Psoas muscle (tissue), 8 donors: ENCODE results near the gene ACOXL. TPM values are rescaled to one million over a fixed set of nuclear protein-coding genes. Genes with fewer than 3 reads are reported as not detected.

ENCODE experiments used
- ATAC-seq, 4 donors: fragments of 200-7000 bp; cut with Tn5 transposase; one replicate each; pipeline ENCODE4 v1.9.1; 2020; ENCODE audit warnings: moderate library complexity in 3 of 4, mild to moderate bottlenecking in 2 of 4
- DNase-seq, 2 donors: peaks; one replicate each; pipeline ENCODE4 v3.0.0-alpha.2; 2020
- H3K27ac ChIP-seq: fragments of 200-600 bp; one replicate; pipeline ENCODE4 v1.8.0; 2022
- H3K27me3 ChIP-seq, 3 donors: fragments of 200-600 bp in 1 of 3; one replicate each; pipeline versions ENCODE4 v1.6.1 to v1.8.0; 2013 to 2022; ENCODE audit warnings: low read length in 2 of 3, mild to moderate bottlenecking in 2 of 3, moderate library complexity in 1 of 3; ENCODE audit not compliant: insufficient read depth in 3 of 3
- H3K36me3 ChIP-seq, 2 donors: fragments of 200-600 bp in 1 of 2; one replicate each; pipeline versions ENCODE4 v1.6.1 to v1.8.0; 2013 to 2022; ENCODE audit warnings: low read depth in 1 of 2, mild to moderate bottlenecking in 1 of 2, moderate library complexity in 1 of 2; ENCODE audit not compliant: insufficient read depth in 1 of 2
- H3K4me1 ChIP-seq: fragments of 200-600 bp; one replicate; pipeline ENCODE4 v1.8.0; 2022
- H3K4me3 ChIP-seq: fragments of 200-600 bp; one replicate; pipeline ENCODE4 v1.8.0; 2022; ENCODE audit warnings: mild to moderate bottlenecking
- H3K9me3 ChIP-seq: fragments of 200-600 bp; one replicate; pipeline ENCODE4 v1.8.0; 2022
- CTCF ChIP-seq: fragments of 200-600 bp; IDR thresholded peaks from one replicate; pipeline ENCODE4 v1.8.0; 2022; ENCODE audit warnings: antibody characterized with exemption
- WGBS, 3 donors: extraction: QIAGEN DNeasy Blood & Tissue Kit; methylation state at CpG; one replicate each; pipeline versions ENCODE4 v1.1.6 to v1.1.7; 2013; 5-methylcytosine and 5-hydroxymethylcytosine counted together
- intact Hi-C, 2 donors: fragments of 100-400 bp; cut with DNase I; formaldehyde crosslinking; loops; one replicate each; pipeline versions ENCODE4 v1.11.0 to v1.14.2; 2022
- polyA plus RNA-seq, 3 donors: library from polyadenylated mRNA; stranded (reverse); fragments of 200-250 nt; gene quantifications; one replicate each; pipeline ENCODE4 v1.2.3, GENCODE V29; 2013
- total RNA-seq, 4 donors: library from RNA; stranded (reverse); fragmentation: NEBNext Ultra II Directional in 2 of 4; extraction: Animal tissue kit (Norgen Biotek cat#: 25700) in 2 of 4; gene quantifications; one replicate each; pipeline versions ENCODE4 v1.2.1 to v1.2.4, GENCODE V29; 2021 to 2023
- donor health status: healthy with polysubstance abuse.
- donor health status: DM: no; HTN: no; CAD: no; lungs with moderate emphysema.
- donor health status: Bipolar disorder and iron deficiency.
- donor health status: healthy.
- donor health status: DM: yes; HTN: yes; CAD: no.
- donor health status: DM: no; HTN: no; CAD: no.
- donor health status: DM: no; HTN: no; CAD: no.
- donor health status: DM: yes; HTN: yes; CAD: no.

Gene ACOXL
- total and polyA plus RNA-seq, 7 donors, result 0.01 TPM; not detected in 6

GRCh38 chr2:110948027-110948674 is 215.8 kb downstream of the ACOXL start:
- intact Hi-C loops, result no loop called here
- ATAC-seq (peak; percentile 55 to 89 (median 71)), DNase-seq (no peak)
- TF ChIP-seq CTCF, result no peak
- peaks cover 22% of the 10 kb centered on the region for H3K4me1 ChIP-seq
- no peaks in the 10 kb centered on the region for H3K27me3 ChIP-seq
- no peaks in the 10 kb centered on the region for H3K9me3 ChIP-seq
- H3K27ac ChIP-seq, result peak overlapping the region; percentile 48
- WGBS, 3 donors, result 27 to 37% (median 32%) methylated on average over 10 of the region's 10 CpGs
- H3K36me3 ChIP-seq, result no peaks in the 10 kb centered on the region
- no peak overlapping the region for H3K4me3 ChIP-seq

GRCh38 chr2:110950281-110950680 is 217.9 kb downstream of the ACOXL start:
- intact Hi-C loops, result no loop called here
- Histone ChIP-seq H3K9me3 (no peaks in the 10 kb centered on the region), H3K27ac (no peak overlapping the region), H3K36me3 (no peaks in the 10 kb centered on the region), H3K4me3 (no peak overlapping the region), H3K27me3 (no peaks in the 10 kb centered on the region), H3K4me1 (peaks cover 22% of the 10 kb centered on the region)
- no peak for DNase-seq
- no peak for TF ChIP-seq CTCF
- no peak for ATAC-seq
- WGBS, 3 donors, result 52 to 62% (median 54%) methylated on average over 3 of the region's 3 CpGs

GRCh38 chr2:110955045-110955444 is 222.7 kb downstream of the ACOXL start:
- no peaks in the 10 kb centered on the region for H3K4me1 ChIP-seq
- H3K9me3 ChIP-seq, result no peaks in the 10 kb centered on the region
- WGBS, 3 donors, result 65 to 90% (median 70%) methylated on average over 2 of the region's 2 CpGs
- no peak for DNase-seq
- H3K27ac ChIP-seq, result no peak overlapping the region
- H3K27me3 ChIP-seq, result no peaks in the 10 kb centered on the region
- no peak for ATAC-seq
- intact Hi-C loops, result no loop called here
- no peak for TF ChIP-seq CTCF
- no peaks in the 10 kb centered on the region for H3K36me3 ChIP-seq
- no peak overlapping the region for H3K4me3 ChIP-seq

GRCh38 chr2:110955556-110955955 is 223.2 kb downstream of the ACOXL start:
- H3K36me3 ChIP-seq, result no peaks in the 10 kb centered on the region
- no peak overlapping the region for H3K4me3 ChIP-seq
- no peaks in the 10 kb centered on the region for H3K9me3 ChIP-seq
- no peaks in the 10 kb centered on the region for H3K4me1 ChIP-seq
- 58 to 78% (median 74%) methylated on average over 3 of the region's 3 CpGs for WGBS, 3 donors
- TF ChIP-seq CTCF, result no peak
- H3K27me3 ChIP-seq, result no peaks in the 10 kb centered on the region
- H3K27ac ChIP-seq, result no peak overlapping the region
- DNase-seq (no peak), ATAC-seq (no peak)
- intact Hi-C loops, result no loop called here

GRCh38 chr2:110957293-110957692 is 224.9 kb downstream of the ACOXL start:
- WGBS, 3 donors, result 77 to 78% (median 77%) methylated on average over 5 of the region's 5 CpGs

More at GRCh38 chr2:110957293-110957692, 224.9 kb downstream of the ACOXL start:
- no peaks in the 10 kb centered on the region for H3K9me3 ChIP-seq
- H3K4me3 ChIP-seq, result no peak overlapping the region
- TF ChIP-seq CTCF, result no peak
- H3K4me1 ChIP-seq, result no peaks in the 10 kb centered on the region
- ATAC-seq (no peak), DNase-seq (no peak)
- intact Hi-C loops, result no loop called here
- no peaks in the 10 kb centered on the region for H3K36me3 ChIP-seq
- H3K27ac ChIP-seq, result no peak overlapping the region
- no peaks in the 10 kb centered on the region for H3K27me3 ChIP-seq
